Measurements from ENCODE around the gene C1R. TPM values are rescaled to one million over a fixed set of nuclear protein-coding genes. Genes with fewer than 3 reads are reported as not detected.
A peak's percentile ranks its signal among the peaks of the same experiment; 100 is the strongest.

C1R gene
- total RNA-seq, 4 donors from 2014 or later: 65.0 to 259 (median 84.7) TPM

DNA sequence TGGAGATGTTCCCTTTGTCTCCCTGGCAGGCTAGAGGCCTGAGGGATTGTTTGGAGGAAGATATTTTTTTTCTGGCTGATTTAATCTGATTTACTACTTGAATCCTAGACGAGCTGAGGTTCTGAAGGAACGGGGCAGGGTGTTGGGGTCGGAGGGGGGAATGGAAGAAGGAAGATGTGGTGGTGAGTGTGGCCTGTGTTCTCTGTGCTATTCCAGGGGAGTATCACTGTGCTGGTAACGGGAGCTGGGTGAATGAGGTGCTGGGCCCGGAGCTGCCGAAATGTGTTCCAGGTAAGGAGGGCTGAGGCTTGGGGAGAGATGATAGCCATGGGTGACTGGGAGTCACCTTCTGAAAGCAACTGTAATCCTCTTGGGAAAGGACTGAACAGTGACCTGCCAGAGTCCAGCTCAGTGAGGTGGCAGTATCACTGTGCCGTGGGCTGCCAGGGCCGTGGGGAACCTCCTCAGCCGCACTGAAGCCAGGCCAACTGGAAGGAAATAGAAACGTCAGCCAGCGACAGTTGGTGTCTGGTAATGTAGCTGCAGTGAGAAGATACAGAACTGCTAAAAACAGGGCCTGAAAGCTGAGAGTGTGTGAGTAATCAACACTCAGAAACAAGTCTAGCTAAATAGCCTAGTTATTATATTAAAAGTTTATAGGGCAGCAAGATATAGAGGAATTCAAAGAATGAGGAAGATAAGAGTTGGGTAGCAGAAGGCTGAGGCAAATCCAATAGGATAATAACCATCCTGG is 23.8 kb downstream of the C1R start:
- TF ChIP-seq, protein P1, sequence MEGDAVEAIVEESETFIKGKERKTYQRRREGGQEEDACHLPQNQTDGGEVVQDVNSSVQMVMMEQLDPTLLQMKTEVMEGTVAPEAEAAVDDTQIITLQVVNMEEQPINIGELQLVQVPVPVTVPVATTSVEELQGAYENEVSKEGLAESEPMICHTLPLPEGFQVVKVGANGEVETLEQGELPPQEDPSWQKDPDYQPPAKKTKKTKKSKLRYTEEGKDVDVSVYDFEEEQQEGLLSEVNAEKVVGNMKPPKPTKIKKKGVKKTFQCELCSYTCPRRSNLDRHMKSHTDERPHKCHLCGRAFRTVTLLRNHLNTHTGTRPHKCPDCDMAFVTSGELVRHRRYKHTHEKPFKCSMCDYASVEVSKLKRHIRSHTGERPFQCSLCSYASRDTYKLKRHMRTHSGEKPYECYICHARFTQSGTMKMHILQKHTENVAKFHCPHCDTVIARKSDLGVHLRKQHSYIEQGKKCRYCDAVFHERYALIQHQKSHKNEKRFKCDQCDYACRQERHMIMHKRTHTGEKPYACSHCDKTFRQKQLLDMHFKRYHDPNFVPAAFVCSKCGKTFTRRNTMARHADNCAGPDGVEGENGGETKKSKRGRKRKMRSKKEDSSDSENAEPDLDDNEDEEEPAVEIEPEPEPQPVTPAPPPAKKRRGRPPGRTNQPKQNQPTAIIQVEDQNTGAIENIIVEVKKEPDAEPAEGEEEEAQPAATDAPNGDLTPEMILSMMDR (IDR thresholded peaks at IDR 0.05): no peak
- TF ChIP-seq POLR2A (IDR thresholded peaks at IDR 0.05): no peak
- intact Hi-C loops (cut with DNase I; ENCODE audit: low total_unique reads): no loop called here
- peak in 1 of 2 donors; percentile 76 for DNase-seq (ENCODE audit: low spot score in 2 of 2)
- WGBS, 2 donors: 52 to 54% methylated on average over 11 of the region's 11 CpGs
- H3K4me3 ChIP-seq (ENCODE audit: low read depth, poor library complexity, severe bottlenecking): no peak overlapping the region

DNA sequence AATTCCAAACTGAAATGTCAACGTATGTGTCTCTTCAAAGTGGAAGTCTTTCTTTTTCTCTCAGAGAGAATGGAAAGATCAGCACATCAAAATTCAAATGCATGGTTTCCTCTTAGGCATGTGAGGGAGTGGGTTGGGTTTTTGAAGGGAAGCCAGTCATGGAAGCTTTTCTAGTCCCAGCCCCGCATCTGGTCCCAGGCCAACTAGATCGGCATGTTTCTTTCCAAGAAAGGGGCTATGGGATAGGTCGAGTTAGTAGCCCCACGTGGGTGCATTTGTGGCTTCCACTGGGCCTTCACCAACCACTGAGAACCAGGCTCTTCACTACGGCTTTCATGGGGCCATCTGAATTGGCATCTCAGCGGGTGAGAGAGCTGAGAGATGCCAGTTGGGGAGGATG is 25.1 kb downstream of the C1R start:
- DNase-seq (ENCODE audit: low spot score in 2 of 2): peak in 1 of 2 donors; percentile 73
- H3K4me3 ChIP-seq (ENCODE audit: low read depth, poor library complexity, severe bottlenecking): no peak overlapping the region
- 52 to 53% methylated on average over 7 of the region's 7 CpGs for WGBS, 2 donors
- intact Hi-C loops (cut with DNase I; ENCODE audit: low total_unique reads): no loop called here
- no peak for TF ChIP-seq POLR2A (IDR thresholded peaks at IDR 0.05)
- TF ChIP-seq, protein P1 (IDR thresholded peaks at IDR 0.05): no peak

DNA sequence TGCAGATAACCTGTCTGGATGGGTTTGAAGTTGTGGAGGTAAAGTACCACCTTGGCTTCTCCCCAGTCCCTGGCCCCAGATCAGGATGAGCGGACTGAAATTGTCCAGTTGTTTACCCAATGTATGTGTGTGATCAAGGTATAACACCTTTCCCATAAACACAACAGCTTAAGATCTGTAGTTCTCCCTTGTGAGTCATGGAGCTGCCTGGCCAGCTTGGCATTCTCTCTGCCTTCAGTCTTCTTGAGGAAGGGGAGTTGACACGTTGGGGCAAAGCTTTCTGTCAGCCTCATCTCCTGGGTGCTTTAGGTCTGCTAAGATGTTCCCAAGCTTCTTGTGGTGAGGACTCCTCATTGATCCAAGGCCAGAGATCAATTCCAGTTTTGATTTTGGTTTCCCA is 25.6 kb downstream of the C1R start:
- TF ChIP-seq POLR2A (IDR thresholded peaks at IDR 0.05): no peak
- TF ChIP-seq, protein P1 (IDR thresholded peaks at IDR 0.05): no peak
- peak in 1 of 2 donors; percentile 53 for DNase-seq (ENCODE audit: low spot score in 2 of 2)
- no peak overlapping the region for H3K4me3 ChIP-seq (ENCODE audit: low read depth, poor library complexity, severe bottlenecking)
- intact Hi-C loops (cut with DNase I; ENCODE audit: low total_unique reads): no loop called here
- WGBS, 2 donors: 49 to 64% methylated on average over 2 of the region's 2 CpGs

DNA sequence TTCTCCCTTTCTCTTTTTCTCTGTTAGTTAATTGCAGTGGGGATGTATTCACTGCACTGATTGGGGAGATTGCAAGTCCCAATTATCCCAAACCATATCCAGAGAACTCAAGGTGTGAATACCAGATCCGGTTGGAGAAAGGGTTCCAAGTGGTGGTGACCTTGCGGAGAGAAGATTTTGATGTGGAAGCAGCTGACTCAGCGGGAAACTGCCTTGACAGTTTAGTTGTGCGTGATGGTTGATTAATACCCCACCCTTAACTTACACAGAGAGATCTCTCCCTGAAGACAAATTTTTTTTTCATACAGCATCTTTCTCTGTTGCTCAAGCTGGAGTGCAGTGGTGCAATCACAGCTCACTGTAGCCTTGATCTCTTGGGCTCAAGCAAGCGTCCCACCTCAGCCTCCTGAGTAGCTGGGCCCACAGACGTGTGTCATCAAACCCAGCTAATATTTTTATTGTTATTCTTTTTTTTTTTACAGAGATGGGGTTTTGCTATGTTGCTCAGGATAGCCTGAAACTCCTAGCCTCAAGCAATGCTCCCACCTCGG is 27.1 kb downstream of the C1R start:
- intact Hi-C loops (cut with DNase I; ENCODE audit: low total_unique reads): no loop called here
- no peak for TF ChIP-seq POLR2A (IDR thresholded peaks at IDR 0.05)
- TF ChIP-seq, protein P1 (IDR thresholded peaks at IDR 0.05): no peak
- DNase-seq (ENCODE audit: low spot score in 2 of 2): peak in 1 of 2 donors; percentile 56
- H3K4me3 ChIP-seq (ENCODE audit: low read depth, poor library complexity, severe bottlenecking): no peak overlapping the region
- 88 to 93% methylated on average over 7 of the region's 7 CpGs for WGBS, 2 donors

DNA sequence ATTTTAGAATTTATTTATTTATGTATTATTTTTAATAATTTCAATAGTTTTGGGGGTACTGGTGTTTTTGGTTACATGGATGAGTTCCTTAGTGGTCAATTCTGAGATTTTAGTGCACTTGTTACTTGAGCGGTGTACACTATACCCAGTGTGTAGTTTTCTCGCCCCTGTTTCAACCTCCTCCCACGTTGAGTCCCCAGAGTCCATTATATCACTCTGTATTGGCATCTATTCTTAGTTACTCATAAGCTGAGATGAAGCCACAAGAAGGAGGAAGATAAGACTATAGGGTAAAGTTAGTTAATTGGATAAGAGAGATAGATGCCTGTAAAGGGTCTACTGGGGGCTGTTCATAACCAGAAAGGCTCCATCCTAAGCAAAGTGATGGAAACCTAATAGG is 27.7 kb downstream of the C1R start:
- TF ChIP-seq, protein P1 (IDR thresholded peaks at IDR 0.05): no peak
- no peak for TF ChIP-seq POLR2A (IDR thresholded peaks at IDR 0.05)
- 58 to 63% methylated on average over 3 of the region's 3 CpGs for WGBS, 2 donors
- DNase-seq (ENCODE audit: low spot score in 2 of 2): no peak
- H3K4me3 ChIP-seq (ENCODE audit: low read depth, poor library complexity, severe bottlenecking): no peak overlapping the region
- intact Hi-C loops (cut with DNase I; ENCODE audit: low total_unique reads): no loop called here

Measured in lower leg skin (tissue), 4 donors.